HG02840 (cell line): ENCODE measurements around the gene ZMPSTE24.

Experiments used
- ATAC-seq: cut with Tn5 transposase; IDR thresholded peaks from one replicate; pipeline ENCODE4 v1.9.1; 2021; ENCODE audit warnings: mild to moderate bottlenecking, moderate library complexity, moderate number of reproducible peaks; ENCODE audit not compliant: unreplicated experiment, low FRiP score

Gene ZMPSTE24

GRCh38 chr1:40302475-40302874 is 44.4 kb downstream of the ZMPSTE24 start:
- ATAC-seq, result no peak

- ATAC-seq, result no peak
Observed at GRCh38 chr1:40303051-40303771, 45.2 kb downstream of the ZMPSTE24 start.

- no peak for ATAC-seq
Observed at GRCh38 chr1:40303790-40304189, 45.8 kb downstream of the ZMPSTE24 start.

- no peak for ATAC-seq
Observed at GRCh38 chr1:40305451-40305850, 47.4 kb downstream of the ZMPSTE24 start.

GRCh38 chr1:40305871-40306270 is 47.8 kb downstream of the ZMPSTE24 start:
- ATAC-seq, result no peak

GRCh38 chr1:40306296-40306695 is 48.3 kb downstream of the ZMPSTE24 start:
- ATAC-seq, result no peak

GRCh38 chr1:40307186-40307585 is 49.1 kb downstream of the ZMPSTE24 start:
- no peak for ATAC-seq

- ATAC-seq, result no peak
Observed at GRCh38 chr1:40308036-40308727, 50.1 kb downstream of the ZMPSTE24 start.

GRCh38 chr1:40309374-40310128 is 51.5 kb downstream of the ZMPSTE24 start:
- ATAC-seq, result no peak

GRCh38 chr1:40310129-40310461 is 52.1 kb downstream of the ZMPSTE24 start:
- ATAC-seq, result no peak

- ATAC-seq, result no peak
Observed at GRCh38 chr1:40310983-40311642, 53.1 kb downstream of the ZMPSTE24 start.

GRCh38 chr1:40311692-40312091 is 53.7 kb downstream of the ZMPSTE24 start:
- no peak for ATAC-seq

- ATAC-seq, result no peak
Observed at GRCh38 chr1:40312238-40313205, 54.5 kb downstream of the ZMPSTE24 start.

GRCh38 chr1:40313329-40313957 is 55.4 kb downstream of the ZMPSTE24 start:
- no peak for ATAC-seq

GRCh38 chr1:40313958-40314720 is 56.1 kb downstream of the ZMPSTE24 start:
- no peak for ATAC-seq

GRCh38 chr1:40314721-40315238 is 56.7 kb downstream of the ZMPSTE24 start:
- ATAC-seq, result no peak

GRCh38 chr1:40315239-40315794 is 57.3 kb downstream of the ZMPSTE24 start:
- ATAC-seq, result no peak
